Measurements from ENCODE around the gene L3MBTL4. TPM values are rescaled to one million over a fixed set of nuclear protein-coding genes. Genes with fewer than 3 reads are reported as not detected.
"Not testable (repeated sequence)": the region's sequence is repeated elsewhere in the genome, so short reads cannot be mapped to it uniquely, and the experiment has no call there.

The L3MBTL4 gene
- total RNA-seq, 2 donors from 2014 or later: 4.1 to 10.2 TPM

- no peak overlapping the region for H3K27ac Mint-ChIP-seq
- H3K4me3 Mint-ChIP-seq: no peak overlapping the region
- no peak for ATAC-seq
- H3K36me3 Mint-ChIP-seq: no peaks in the 10 kb centered on the region
- peaks cover 0 to 18% of the 10 kb centered on the region in 2 donors for H3K4me1 Mint-ChIP-seq (ENCODE audit: low read depth in 2 of 2)
- no peaks in the 10 kb centered on the region for H3K9me3 Mint-ChIP-seq
- H3K27me3 Mint-ChIP-seq: no peaks in the 10 kb centered on the region
- no peak for DNase-seq (ENCODE audit: low spot score)
These were observed 16.7 kb downstream of the L3MBTL4 start for GRCh38 chr18:6397931-6398566.

DNA sequence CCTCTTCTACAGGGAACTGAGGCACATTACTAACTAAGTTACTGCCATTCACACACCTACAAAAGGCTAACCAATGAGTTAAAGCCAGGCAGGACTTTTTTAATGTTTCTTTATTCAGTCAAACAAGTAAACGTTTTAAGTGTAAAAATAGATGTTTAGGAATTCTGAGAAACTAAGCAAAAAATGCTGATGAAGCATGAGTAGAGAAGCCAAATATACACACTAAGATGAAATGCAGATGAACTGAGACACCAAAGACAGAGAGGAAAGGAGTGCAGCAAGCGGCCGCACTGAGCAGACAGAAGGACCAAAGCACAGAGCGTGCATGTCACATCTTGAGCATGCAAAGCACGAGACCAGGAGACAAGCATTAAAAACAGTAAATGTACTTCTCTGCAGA lies 17.9 kb downstream of the L3MBTL4 start:
- DNase-seq (ENCODE audit: low spot score) (no peak), ATAC-seq (no peak)
- Mint-ChIP-seq H3K4me3 (no peak overlapping the region), H3K36me3 (peaks cover 1% of the 10 kb centered on the region), H3K9me3 (peaks cover 2% of the 10 kb centered on the region), H3K4me1 (ENCODE audit: low read depth in 2 of 2) (peaks cover 0 to 23% of the 10 kb centered on the region in 2 donors), H3K27me3 (no peaks in the 10 kb centered on the region), H3K27ac (no peak overlapping the region)

GRCh38 chr18:6396276-6396675 lies 18.4 kb downstream of the L3MBTL4 start:
- peaks cover 0 to 20% of the 10 kb centered on the region in 2 donors for H3K4me1 Mint-ChIP-seq (ENCODE audit: low read depth in 2 of 2)
- H3K27ac Mint-ChIP-seq: no peak overlapping the region
- H3K4me3 Mint-ChIP-seq: no peak overlapping the region
- DNase-seq (ENCODE audit: low spot score): no peak
- peaks cover 7% of the 10 kb centered on the region for H3K36me3 Mint-ChIP-seq
- no peak for ATAC-seq
- H3K9me3 Mint-ChIP-seq: peaks cover 8% of the 10 kb centered on the region
- H3K27me3 Mint-ChIP-seq: no peaks in the 10 kb centered on the region

DNA sequence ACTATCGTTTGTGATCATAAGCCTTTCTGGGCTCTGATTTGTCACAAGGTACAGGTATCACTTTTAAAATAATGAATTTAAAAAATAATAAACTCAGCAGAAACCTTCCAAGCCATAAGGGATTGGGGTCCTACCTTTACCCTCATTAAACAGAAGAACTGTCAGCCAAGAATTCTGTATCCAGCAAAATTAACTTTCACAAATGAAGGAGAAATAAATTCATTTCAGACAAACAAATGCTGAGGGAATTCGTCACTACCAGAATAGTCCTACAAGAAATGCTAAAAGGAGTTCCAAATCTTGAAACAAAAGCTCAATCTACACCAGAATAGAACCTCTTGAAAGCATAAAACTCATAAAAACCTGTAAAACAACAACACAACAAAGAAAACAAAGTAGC lies 25.7 kb downstream of the L3MBTL4 start:
- no peak overlapping the region for H3K27ac Mint-ChIP-seq
- DNase-seq (ENCODE audit: low spot score) (no peak), ATAC-seq (no peak)
- H3K36me3 Mint-ChIP-seq: peaks cover 20% of the 10 kb centered on the region
- H3K9me3 Mint-ChIP-seq: peaks cover 13% of the 10 kb centered on the region
- no peak overlapping the region for H3K4me3 Mint-ChIP-seq
- H3K4me1 Mint-ChIP-seq (ENCODE audit: low read depth in 2 of 2): peaks cover 5 to 16% of the 10 kb centered on the region in 2 donors
- H3K27me3 Mint-ChIP-seq: no peaks in the 10 kb centered on the region

DNA sequence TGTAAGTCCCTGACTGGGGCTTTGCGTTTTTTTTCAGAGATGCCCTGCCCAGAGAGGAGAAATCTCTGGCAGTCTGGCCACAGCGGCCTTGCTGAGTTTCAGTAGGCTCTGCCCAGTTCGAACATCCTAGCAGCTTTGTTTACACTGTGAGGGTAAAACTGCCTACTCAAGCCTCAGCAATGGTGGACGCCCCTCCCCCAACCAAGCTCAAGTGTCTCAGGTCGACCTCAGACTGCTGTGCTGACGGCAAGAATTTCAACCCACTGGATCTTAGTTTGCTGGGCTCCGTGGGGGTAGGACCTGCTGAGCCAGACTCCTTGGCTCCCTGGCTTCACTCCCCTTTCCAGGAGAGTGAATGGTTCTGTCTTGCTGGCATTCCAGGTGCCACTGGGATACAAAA lies 31.7 kb downstream of the L3MBTL4 start:
- H3K4me1 Mint-ChIP-seq (ENCODE audit: low read depth in 2 of 2): peaks cover 5 to 9% of the 10 kb centered on the region in 2 donors
- H3K9me3 Mint-ChIP-seq: peaks cover 8% of the 10 kb centered on the region
- ATAC-seq (no peak), DNase-seq (ENCODE audit: low spot score) (no peak)
- H3K36me3 Mint-ChIP-seq: peaks cover 14% of the 10 kb centered on the region
- no peak overlapping the region for H3K4me3 Mint-ChIP-seq
- H3K27me3 Mint-ChIP-seq: no peaks in the 10 kb centered on the region
- H3K27ac Mint-ChIP-seq: no peak overlapping the region

DNA sequence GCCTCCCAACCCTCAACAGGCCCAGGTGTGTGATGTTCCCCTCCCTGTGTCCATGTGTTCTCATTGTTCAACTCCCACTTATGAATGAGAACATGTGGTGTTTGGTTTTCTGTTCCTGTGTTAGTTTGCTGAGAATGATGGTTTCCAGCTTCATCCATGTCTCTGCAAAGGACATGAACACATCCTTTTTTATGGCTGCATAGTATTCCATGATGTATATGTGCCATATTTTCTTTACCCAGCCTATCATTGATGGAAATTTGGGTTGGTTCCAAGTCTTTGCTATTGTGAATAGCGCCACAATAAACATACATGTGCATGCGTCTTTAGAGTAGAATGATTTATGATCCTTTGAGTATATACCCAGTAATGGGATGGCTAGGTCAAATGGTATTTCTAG lies 37.2 kb downstream of the L3MBTL4 start:
- H3K27ac Mint-ChIP-seq; H3K27me3 Mint-ChIP-seq; ATAC-seq; H3K4me3 Mint-ChIP-seq; H3K9me3 Mint-ChIP-seq; DNase-seq (ENCODE audit: low spot score): not testable (repeated sequence)
- Mint-ChIP-seq H3K36me3 (peaks cover 14% of the 10 kb centered on the region), H3K4me1 (ENCODE audit: low read depth in 2 of 2) (peaks cover 9 to 21% of the 10 kb centered on the region in 2 donors)

DNA sequence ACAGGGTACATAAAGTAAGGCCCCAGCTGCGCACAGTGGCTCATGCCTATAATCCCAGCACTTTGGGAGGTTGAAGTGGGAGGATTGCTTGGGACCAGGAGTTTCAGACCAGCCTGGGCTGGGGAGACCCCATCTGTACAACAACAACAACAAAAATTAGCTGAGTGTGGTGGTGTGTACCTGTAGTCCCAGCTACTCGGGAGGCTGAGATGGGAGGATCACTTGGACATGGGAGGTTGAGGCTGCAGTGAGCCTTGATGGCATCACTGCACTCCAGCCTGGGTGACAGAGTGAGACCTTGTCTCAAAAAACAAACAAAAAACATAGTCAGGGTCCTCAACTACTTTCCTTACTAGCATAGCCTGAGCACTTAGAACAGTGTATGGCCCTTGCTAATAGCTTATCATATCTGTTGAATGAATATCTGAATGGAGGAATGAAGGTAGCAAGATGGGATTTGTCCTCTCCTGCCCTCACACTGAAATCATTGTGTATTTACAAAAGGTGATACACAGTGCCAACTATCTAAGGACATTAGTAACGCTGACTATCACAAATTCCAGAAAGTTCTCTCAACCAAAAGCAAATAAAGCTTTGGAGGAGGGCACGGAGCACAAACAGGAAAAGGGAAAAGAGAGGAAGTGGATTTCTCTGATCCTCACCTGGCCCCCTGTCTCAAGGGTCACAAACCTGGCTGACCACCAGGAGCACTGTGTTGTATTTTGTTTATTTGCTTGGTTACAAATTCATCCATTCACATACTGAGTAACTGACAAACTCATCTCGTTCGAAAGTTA lies 38.1 kb downstream of the L3MBTL4 start:
- H3K4me1 Mint-ChIP-seq (ENCODE audit: low read depth in 2 of 2): peaks cover 9 to 17% of the 10 kb centered on the region in 2 donors
- DNase-seq (ENCODE audit: low spot score): no peak
- ATAC-seq: no peak
- H3K9me3 Mint-ChIP-seq: peaks cover 8% of the 10 kb centered on the region
- H3K27me3 Mint-ChIP-seq: no peaks in the 10 kb centered on the region
- peaks cover 8% of the 10 kb centered on the region for H3K36me3 Mint-ChIP-seq
- peak overlapping the region in 1 of 2 donors; percentile 42 for H3K27ac Mint-ChIP-seq
- H3K4me3 Mint-ChIP-seq: no peak overlapping the region

DNA sequence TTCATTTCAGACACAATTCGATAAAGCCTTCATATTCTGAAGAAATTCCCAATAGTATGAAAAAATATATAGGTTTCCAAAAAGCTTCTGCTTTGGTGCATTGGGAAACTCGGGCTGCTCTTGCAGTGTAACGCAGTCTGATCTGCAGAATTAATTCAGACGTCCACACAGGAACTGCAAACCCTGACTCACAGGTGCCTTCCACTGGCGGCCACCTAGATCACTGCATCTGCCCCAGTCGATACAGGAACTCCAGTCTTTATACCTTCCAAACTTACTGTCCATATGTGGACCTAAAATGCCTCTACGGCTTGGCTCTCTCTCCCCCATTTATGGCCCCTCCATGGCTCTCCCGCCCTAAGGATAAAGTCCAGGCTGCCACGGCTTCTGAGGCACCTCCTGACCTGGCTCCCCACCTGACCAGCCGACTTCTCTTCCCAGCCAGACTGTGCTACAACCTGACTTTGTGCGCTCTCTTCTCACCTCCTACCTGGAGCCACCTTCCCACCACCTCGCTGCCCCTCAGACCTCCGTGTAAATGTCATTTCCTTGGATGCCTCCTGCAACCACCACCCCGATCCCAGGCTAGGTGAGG lies 39.7 kb downstream of the L3MBTL4 start:
- Mint-ChIP-seq H3K27ac (peak overlapping the region in 1 of 2 donors; percentile 13), H3K9me3 (peaks cover 3% of the 10 kb centered on the region), H3K36me3 (peaks cover 2% of the 10 kb centered on the region), H3K4me1 (ENCODE audit: low read depth in 2 of 2) (peaks cover 9 to 17% of the 10 kb centered on the region in 2 donors), H3K4me3 (no peak overlapping the region), H3K27me3 (no peaks in the 10 kb centered on the region)
- DNase-seq (ENCODE audit: low spot score): no peak
- ATAC-seq: no peak

GRCh38 chr18:6374340-6374739 lies 40.4 kb downstream of the L3MBTL4 start:
- no peak for ATAC-seq
- Mint-ChIP-seq H3K27ac (no peak overlapping the region), H3K36me3 (no peaks in the 10 kb centered on the region), H3K27me3 (no peaks in the 10 kb centered on the region), H3K9me3 (no peaks in the 10 kb centered on the region), H3K4me3 (no peak overlapping the region), H3K4me1 (ENCODE audit: low read depth in 2 of 2) (peaks cover 9 to 17% of the 10 kb centered on the region in 2 donors)
- no peak for DNase-seq (ENCODE audit: low spot score)

- no peaks in the 10 kb centered on the region for H3K9me3 Mint-ChIP-seq
- no peaks in the 10 kb centered on the region for H3K36me3 Mint-ChIP-seq
- H3K27ac Mint-ChIP-seq: no peak overlapping the region
- no peak for ATAC-seq
- H3K4me1 Mint-ChIP-seq (ENCODE audit: low read depth in 2 of 2): peaks cover 9 to 17% of the 10 kb centered on the region in 2 donors
- no peaks in the 10 kb centered on the region for H3K27me3 Mint-ChIP-seq
- H3K4me3 Mint-ChIP-seq: no peak overlapping the region
- no peak for DNase-seq (ENCODE audit: low spot score)
These were observed 41.5 kb downstream of the L3MBTL4 start for GRCh38 chr18:6373187-6373586.

DNA sequence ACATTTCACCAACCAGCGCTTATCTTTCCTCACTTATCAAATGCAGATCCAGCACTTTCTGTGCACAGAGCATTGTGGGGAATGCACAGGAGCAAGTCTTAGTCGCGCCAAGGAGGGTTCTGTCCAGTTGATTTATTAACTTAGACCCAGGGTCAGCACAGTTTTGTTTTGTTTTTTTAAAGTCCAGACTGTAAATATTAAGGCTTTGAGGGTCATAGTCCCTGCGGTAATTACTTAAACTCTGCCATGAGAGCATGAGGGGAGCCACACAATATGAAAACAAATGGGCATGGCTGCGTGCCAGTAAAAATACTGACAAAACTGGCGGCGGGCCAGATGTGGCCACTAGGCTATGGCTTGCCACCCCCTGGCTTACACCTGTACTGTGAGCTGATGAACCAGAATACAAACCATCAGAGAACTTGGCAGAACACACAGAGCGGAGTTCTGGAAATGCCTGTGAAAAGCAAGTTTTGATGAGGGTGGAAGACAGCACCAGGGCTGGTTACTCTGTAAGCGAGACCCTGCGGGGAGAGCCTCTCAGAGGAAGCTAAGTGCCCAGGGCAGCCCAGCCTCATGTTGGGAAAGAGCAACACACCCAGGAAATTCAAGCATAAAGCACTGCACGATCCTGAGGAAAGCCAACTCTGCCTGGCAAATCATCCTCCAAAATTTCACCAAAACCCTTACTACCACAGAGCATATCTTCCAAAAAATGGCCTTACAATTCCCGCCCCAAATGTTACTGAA lies 43.6 kb downstream of the L3MBTL4 start:
- Mint-ChIP-seq H3K4me3 (no peak overlapping the region), H3K27me3 (no peaks in the 10 kb centered on the region), H3K27ac (no peak overlapping the region), H3K4me1 (ENCODE audit: low read depth in 2 of 2) (peaks cover 9 to 21% of the 10 kb centered on the region in 2 donors), H3K9me3 (no peaks in the 10 kb centered on the region), H3K36me3 (no peaks in the 10 kb centered on the region)
- DNase-seq (ENCODE audit: low spot score) (no peak), ATAC-seq (no peak)

- no peak for ATAC-seq
- Mint-ChIP-seq H3K9me3 (no peaks in the 10 kb centered on the region), H3K4me1 (ENCODE audit: low read depth in 2 of 2) (peaks cover 9 to 21% of the 10 kb centered on the region in 2 donors), H3K27me3 (no peaks in the 10 kb centered on the region), H3K36me3 (no peaks in the 10 kb centered on the region), H3K27ac (no peak overlapping the region), H3K4me3 (no peak overlapping the region)
- DNase-seq (ENCODE audit: low spot score): no peak
These were observed 44.3 kb downstream of the L3MBTL4 start for GRCh38 chr18:6370410-6370809.

DNA sequence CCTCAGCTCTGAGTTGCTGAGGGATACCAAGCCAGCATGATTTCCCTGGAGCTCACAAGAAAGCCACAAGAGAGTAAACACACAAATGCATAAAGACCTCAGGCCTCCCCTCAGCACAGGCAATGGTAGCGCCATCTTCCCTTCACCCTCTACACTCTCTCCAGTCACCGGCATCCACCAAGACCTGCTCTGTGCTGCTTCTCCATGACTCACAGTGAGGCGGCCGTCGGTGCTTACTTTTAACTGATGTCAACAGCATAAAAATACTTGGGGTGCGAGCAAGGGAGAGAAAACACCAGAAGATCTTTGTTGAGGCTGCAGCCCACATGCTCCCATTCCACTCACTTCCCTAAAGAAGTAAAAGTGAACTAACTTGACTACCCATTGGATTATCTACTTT lies 46.7 kb downstream of the L3MBTL4 start:
- H3K36me3 Mint-ChIP-seq: no peaks in the 10 kb centered on the region
- no peak for ATAC-seq
- H3K27me3 Mint-ChIP-seq: no peaks in the 10 kb centered on the region

More for the DNA sequence above, 46.7 kb downstream of the L3MBTL4 start:
- Mint-ChIP-seq H3K9me3 (no peaks in the 10 kb centered on the region), H3K4me3 (no peak overlapping the region), H3K4me1 (ENCODE audit: low read depth in 2 of 2) (peaks cover 10 to 23% of the 10 kb centered on the region in 2 donors), H3K27ac (no peak overlapping the region)
- DNase-seq (ENCODE audit: low spot score): no peak

Measured in natural killer cell treated with Interleukin-12 subunit alpha and Interleukin-12 subunit beta and Interleukin-15 and Interleukin-18, amount 100 ng/mL, for 72 hours (primary cell).